ENCODE results near the gene TEX22.

TEX22 gene

DNA sequence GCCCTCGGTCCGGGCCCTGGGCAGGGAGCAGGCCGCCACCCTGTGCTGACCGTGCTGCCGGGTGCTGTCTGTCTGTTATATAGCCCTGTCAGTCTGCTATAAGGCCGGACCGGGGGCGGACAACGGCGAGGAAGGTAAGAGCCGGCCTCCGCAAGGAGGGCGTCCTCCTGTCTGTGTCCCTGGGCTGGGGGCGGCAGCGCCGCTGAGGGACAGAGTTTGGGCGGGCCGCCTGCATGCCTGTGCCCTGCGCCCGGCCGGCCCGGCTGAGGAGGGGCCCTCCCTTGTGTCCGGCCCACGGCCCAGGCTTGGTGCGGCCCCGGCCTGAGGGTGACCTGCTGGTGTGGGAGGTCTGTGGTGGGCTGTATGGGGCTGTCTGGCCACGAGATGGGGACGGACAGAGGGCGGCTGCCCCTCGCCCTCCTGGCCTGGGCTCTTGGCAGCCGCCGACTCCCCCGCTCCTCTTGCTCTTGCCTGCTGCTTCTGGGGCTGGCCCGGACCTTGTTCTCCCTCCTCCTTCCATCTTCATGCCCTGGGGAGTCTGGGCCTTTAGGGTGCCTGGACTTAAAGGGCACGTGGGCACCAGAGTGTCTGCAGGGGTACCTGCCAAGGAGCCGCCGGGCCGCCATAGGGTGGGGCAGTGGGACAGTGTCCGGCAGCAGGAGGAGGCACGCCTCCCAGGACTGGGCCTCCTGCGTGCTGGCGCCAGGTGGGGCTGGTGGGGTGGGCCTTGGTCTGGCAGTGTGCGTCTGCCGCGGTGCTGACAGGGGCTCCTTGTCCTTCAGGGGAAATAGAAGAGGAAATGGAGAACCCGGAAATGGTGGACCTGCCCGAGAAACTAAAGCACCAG lies 51.2 kb downstream of the TEX22 start:
- no peaks in the 10 kb centered on the region for H3F3A ChIP-seq (ENCODE audit: control insufficient read depth, insufficient read depth)
- H3K9me2 ChIP-seq (replicated peaks; ENCODE audit: control insufficient read depth, low read length) = no peaks in the 10 kb centered on the region
- H4K20me1 ChIP-seq (ENCODE audit: control insufficient read depth, insufficient read depth, low read depth, low read length) = no peaks in the 10 kb centered on the region
- peaks cover 14% of the 10 kb centered on the region for H3K79me2 ChIP-seq (ENCODE audit: control insufficient read depth, low read length)
- no peaks in the 10 kb centered on the region for H3K9me3 ChIP-seq (ENCODE audit: control insufficient read depth, insufficient read depth, low read length)
- no peaks in the 10 kb centered on the region for H3K27me3 ChIP-seq (ENCODE audit: control insufficient read depth, low read length)
- no peak overlapping the region for H3K4me3 ChIP-seq (ENCODE audit: low read length)
- no peak overlapping the region for H3K4me2 ChIP-seq (ENCODE audit: low read length)
- no peak for TF ChIP-seq EZH2phosphoT487 (IDR thresholded peaks at IDR 0.05; ENCODE audit: borderline replicate concordance, low read length)
- TF ChIP-seq, protein P1, sequence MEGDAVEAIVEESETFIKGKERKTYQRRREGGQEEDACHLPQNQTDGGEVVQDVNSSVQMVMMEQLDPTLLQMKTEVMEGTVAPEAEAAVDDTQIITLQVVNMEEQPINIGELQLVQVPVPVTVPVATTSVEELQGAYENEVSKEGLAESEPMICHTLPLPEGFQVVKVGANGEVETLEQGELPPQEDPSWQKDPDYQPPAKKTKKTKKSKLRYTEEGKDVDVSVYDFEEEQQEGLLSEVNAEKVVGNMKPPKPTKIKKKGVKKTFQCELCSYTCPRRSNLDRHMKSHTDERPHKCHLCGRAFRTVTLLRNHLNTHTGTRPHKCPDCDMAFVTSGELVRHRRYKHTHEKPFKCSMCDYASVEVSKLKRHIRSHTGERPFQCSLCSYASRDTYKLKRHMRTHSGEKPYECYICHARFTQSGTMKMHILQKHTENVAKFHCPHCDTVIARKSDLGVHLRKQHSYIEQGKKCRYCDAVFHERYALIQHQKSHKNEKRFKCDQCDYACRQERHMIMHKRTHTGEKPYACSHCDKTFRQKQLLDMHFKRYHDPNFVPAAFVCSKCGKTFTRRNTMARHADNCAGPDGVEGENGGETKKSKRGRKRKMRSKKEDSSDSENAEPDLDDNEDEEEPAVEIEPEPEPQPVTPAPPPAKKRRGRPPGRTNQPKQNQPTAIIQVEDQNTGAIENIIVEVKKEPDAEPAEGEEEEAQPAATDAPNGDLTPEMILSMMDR (IDR thresholded peaks at IDR 0.05; ENCODE audit: low read depth, low read length, poor library complexity, severe bottlenecking) = no peak
- no peaks in the 10 kb centered on the region for H3K4me1 ChIP-seq (ENCODE audit: control insufficient read depth, low read length)
- no peak overlapping the region for H3K27ac ChIP-seq (ENCODE audit: low read depth, low read length)
- peaks cover 47% of the 10 kb centered on the region for H3K36me3 ChIP-seq (ENCODE audit: control insufficient read depth, low read length)

DNA sequence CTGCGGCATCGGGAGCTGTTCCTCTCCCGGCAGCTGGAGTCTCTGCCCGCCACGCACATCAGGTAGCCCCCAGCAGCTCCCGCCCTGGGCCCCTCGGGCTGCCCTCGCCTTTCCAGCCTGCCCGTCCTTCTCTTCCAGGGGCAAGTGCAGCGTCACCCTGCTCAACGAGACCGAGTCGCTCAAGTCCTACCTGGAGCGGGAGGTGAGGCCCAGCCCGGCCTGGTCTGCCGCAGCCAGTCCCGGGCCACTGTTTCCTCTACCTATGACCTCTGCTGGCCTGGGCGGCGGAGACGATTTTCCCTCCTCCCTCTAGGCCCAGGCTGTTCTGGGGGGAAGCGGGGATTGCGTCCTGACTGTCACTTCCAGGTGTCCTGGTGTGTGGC lies 51.8 kb downstream of the TEX22 start:
- TF ChIP-seq, protein P1 (IDR thresholded peaks at IDR 0.05; ENCODE audit: low read depth, low read length, poor library complexity, severe bottlenecking) = no peak
- TF ChIP-seq EZH2phosphoT487 (IDR thresholded peaks at IDR 0.05; ENCODE audit: borderline replicate concordance, low read length) = no peak
- Histone ChIP-seq H3K27ac (ENCODE audit: low read depth, low read length) (no peak overlapping the region), H3K9me3 (ENCODE audit: control insufficient read depth, insufficient read depth, low read length) (no peaks in the 10 kb centered on the region), H3K4me2 (ENCODE audit: low read length) (no peak overlapping the region), H3K27me3 (ENCODE audit: control insufficient read depth, low read length) (no peaks in the 10 kb centered on the region), H4K20me1 (ENCODE audit: control insufficient read depth, insufficient read depth, low read depth, low read length) (no peaks in the 10 kb centered on the region), H3K4me3 (ENCODE audit: low read length) (no peak overlapping the region), H3K4me1 (ENCODE audit: control insufficient read depth, low read length) (no peaks in the 10 kb centered on the region), H3K9me2 (replicated peaks; ENCODE audit: control insufficient read depth, low read length) (no peaks in the 10 kb centered on the region), H3F3A (ENCODE audit: control insufficient read depth, insufficient read depth) (no peaks in the 10 kb centered on the region), H3K79me2 (ENCODE audit: control insufficient read depth, low read length) (peaks cover 14% of the 10 kb centered on the region), H3K36me3 (ENCODE audit: control insufficient read depth, low read length) (peaks cover 49% of the 10 kb centered on the region)

DNA sequence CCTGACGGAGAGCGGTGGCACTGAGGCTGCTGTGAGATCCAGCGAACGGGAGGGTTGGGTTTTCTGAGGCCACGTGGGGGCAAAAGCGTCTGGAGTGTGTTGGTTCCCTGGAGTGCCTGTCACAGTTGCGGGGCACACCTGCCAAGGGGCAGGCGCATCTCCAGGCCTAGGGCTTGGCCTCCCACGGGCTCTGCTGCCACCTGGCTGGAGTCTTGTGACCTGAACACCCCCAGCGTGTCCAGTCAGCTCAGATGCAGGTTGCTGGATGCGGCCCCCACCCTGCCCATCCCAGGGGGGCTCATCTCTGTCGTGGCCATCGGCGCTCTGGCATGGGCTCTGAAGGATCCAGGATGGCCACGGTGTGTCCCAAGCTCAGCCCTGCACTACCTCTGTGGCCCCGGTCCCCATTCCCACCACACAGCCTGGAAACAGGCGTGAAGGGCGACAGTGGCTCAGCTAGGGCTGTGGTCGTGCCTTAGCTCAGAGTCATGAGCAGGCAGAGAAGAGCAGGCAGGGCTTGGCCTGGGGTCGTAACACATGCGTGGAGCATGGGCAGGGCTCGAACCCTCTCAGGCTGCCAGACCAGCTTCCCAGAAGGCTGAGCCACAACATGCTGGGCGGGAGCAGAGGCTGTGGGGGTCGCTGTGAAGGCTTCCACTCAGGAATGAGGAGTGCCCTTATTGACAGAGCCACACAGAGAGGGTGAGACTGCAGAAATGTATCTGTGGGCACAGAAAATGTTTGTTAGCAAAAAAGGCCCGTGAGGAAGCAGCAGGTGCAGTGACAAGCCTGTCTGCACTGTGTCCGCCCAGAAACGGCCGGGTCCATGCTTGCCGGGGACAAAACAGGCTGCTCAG lies 52.8 kb downstream of the TEX22 start:
- Histone ChIP-seq H3K36me3 (ENCODE audit: control insufficient read depth, low read length) (peaks cover 55% of the 10 kb centered on the region), H3K27me3 (ENCODE audit: control insufficient read depth, low read length) (no peaks in the 10 kb centered on the region), H3K9me3 (ENCODE audit: control insufficient read depth, insufficient read depth, low read length) (no peaks in the 10 kb centered on the region), H3F3A (ENCODE audit: control insufficient read depth, insufficient read depth) (no peaks in the 10 kb centered on the region), H3K27ac (ENCODE audit: low read depth, low read length) (no peak overlapping the region), H3K4me2 (ENCODE audit: low read length) (no peak overlapping the region), H3K4me1 (ENCODE audit: control insufficient read depth, low read length) (no peaks in the 10 kb centered on the region), H3K79me2 (ENCODE audit: control insufficient read depth, low read length) (peaks cover 13% of the 10 kb centered on the region), H3K4me3 (ENCODE audit: low read length) (no peak overlapping the region), H3K9me2 (replicated peaks; ENCODE audit: control insufficient read depth, low read length) (no peaks in the 10 kb centered on the region), H4K20me1 (ENCODE audit: control insufficient read depth, insufficient read depth, low read depth, low read length) (no peaks in the 10 kb centered on the region)
- TF ChIP-seq EZH2phosphoT487 (IDR thresholded peaks at IDR 0.05; ENCODE audit: borderline replicate concordance, low read length) = no peak
- TF ChIP-seq, protein P1 (IDR thresholded peaks at IDR 0.05; ENCODE audit: low read depth, low read length, poor library complexity, severe bottlenecking) = no peak
